ENCODE data around the gene SPDYE2B. TPM values are rescaled to one million over a fixed set of nuclear protein-coding genes. Genes with fewer than 3 reads are reported as not detected.
"Not testable (repeated sequence)": the region's sequence is repeated elsewhere in the genome, so short reads cannot be mapped to it uniquely, and the experiment has no call there.

Gene SPDYE2B, protein sequence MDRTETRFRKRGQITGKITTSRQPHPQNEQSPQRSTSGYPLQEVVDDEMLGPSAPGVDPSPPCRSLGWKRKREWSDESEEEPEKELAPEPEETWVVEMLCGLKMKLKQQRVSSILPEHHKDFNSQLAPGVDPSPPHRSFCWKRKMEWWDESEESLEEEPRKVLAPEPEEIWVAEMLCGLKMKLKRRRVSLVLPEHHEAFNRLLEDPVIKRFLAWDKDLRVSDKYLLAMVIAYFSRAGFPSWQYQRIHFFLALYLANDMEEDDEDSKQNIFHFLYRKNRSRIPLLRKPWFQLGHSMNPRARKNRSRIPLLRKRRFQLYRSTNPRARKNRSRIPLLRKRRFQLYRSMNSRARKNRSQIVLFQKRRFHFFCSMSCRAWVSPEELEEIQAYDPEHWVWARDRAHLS
- total RNA-seq, result not detected in 2 replicates

DNA sequence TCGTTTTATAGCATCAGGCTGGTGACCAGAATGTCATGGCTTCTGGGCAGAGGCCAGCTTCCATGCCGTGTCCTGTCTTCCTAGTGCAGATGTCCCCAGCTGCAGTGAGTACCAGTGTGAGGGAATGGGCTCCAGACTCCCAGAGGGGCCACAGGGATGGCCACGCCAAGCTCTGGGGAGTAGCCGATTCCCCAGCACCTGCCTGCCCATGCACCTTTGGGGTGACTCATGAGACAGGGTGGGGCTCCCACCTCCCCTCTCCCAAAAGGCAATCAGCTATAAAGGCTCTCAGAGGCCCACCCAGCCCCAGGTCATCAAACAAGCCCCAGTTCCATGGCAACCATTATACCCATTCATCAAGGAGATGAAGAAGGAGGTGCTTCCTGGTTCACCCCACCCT, at the start of gene SPDYE2B:
Gene SPDYE2B, plus strand, starts transcription at position 396 of the 400 bp plus-strand sequence. CDS start 2,030 bp downstream, outside the sequence.
- not testable (repeated sequence) for DNase-seq (ENCODE audit: low read depth, low spot score)

DNA sequence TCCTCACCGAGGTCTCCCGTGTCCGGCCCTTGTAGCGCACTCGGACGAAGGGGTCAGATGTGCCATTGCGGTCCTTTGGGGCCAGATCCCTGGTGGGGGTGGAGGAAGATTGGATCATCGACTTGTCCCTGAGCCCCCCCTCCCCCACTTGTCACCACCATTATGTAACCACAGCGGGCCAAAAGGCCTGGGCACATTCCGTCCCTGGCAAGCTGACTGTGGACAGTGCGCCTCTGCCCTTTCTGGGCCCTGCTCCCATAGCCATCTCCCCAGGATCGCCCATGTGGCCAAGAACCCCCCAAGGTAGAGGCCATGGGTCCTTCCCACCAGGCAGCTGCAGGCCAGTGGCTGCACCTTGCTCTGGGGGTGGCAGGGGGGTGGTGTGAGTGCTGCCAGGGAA, 47.8 kb upstream of the SPDYE2B start:
- DNase-seq (ENCODE audit: low read depth, low spot score), result not testable (repeated sequence)

DNA sequence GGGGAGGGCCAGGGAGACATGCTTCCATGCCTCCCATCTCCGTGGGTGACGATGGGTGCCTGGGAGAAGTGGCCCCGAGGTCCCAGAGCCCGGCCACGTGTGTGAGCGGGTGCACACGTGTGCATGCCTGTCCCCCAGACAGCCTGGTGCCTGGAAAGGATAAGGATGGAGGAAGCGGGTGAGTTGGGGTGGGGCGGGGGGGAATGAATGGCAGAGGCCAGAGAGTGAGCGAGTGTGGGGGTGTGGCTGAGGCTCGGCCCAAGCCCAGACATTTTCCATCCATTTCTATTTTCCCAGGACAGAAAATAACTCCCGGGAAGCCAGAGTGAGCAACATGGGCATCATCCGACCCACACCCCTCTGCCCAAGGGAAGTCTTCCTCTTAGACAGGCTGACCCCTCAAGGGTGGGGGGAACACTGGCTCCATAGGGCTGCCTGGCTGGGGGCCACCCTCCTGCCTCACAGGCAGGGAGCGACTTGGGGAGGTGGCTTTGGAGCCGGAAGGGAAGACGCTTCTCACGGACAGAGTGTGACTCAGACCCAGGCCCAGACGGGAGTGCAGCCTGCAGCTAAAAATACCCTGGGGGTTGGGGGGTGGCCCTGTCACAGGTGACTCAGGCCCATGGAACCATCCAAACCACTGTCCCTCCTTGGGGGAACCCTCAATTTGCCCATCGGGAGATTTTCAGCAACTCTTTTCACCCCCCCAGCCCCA, 45.5 kb upstream of the SPDYE2B start:
- not testable (repeated sequence) for DNase-seq (ENCODE audit: low read depth, low spot score)

DNA sequence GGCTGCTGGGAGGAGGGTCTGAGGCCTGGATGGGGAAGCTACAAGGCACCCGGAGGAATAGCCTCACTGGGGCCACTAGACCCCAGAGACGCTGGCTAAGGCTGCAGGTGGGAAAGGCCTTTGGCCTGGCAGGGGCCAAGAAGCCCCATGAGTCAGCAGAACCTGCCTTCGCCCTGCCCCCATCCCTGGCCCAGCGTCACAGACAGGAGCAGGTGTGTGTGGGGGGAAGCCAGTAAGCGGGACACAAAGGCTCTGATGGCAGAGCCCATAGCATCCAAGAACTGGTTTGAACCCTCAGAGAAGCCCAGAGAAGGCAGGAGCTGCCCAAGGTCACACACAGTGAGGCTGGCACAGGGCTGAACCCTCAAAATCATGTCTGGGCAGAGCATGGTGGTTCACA, 43.3 kb upstream of the SPDYE2B start:
- DNase-seq (ENCODE audit: low read depth, low spot score), result not testable (repeated sequence)

DNA sequence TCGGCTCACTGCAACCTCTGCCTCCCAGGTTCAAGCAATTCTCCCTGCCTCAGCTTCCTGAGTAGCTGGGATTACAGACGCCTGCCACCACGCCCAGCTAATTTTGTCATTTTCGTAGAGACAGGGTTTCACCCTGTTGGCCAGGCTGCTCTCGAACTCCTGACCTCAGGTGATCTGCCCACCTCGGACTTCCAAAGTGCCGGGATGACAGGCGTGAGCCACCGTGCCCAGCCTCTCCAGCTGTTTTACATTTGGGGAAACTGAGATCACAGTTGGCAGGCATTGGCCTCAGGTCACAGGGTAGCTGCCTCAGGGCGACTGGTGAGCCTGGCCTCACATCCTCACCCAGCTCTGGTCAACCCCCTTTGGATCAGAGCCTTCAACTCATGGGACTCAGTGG, 40.4 kb upstream of the SPDYE2B start:
- not testable (repeated sequence) for DNase-seq (ENCODE audit: low read depth, low spot score)

DNA sequence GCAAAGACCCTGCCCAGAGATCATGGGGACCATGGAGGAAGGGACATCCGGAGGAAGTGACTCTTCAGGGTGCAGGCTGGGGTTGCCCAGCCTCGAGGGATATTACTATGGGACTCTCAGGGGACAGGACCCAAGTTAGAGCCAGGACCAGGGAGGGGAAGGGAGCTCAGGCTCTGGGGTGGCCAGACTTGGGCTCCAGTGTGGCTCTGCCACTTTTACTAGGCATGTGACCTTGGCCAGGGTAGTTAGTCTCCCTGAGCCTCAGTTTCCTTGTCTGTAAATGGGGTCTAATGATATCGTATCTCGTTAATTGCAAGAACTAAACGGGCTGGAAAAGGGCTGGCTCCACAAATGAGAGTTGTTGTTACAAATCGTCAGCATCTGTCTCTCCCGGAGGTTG, 39.7 kb upstream of the SPDYE2B start:
- DNase-seq (ENCODE audit: low read depth, low spot score), result not testable (repeated sequence)

DNA sequence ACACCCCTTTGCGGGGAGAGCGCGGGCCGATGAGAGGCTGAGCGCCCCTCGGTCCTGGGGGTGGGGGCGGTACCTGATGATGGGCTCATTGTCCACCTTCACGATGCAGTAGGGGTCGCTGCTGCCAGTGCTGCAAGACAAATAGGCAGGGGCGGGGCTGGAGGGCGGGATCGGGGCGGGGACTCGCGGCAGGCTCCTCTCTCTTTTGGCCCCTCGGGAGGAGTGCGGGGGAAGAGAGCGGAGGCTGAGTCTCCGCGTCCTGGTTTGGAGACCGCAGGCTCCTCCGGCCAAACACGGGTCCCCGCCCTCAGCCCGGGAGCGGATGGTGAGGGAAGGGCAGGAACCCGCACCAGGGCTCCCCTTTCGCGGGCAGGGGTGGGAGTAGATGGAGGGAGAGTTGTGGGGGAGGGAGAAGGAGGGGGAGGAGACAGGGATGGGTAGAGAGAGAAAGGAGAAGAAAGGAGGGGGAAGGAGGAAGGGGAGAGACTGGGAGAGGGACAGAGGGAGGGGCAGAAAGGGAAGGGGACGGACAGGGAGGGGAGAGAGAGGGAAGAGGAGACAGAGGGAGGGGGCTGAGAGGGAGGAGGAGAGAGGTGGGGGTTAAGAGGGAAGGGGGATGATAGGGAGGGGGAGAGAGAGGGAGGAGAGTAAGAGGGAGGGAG, 39.0 kb upstream of the SPDYE2B start:
- DNase-seq (ENCODE audit: low read depth, low spot score), result not testable (repeated sequence)

DNA sequence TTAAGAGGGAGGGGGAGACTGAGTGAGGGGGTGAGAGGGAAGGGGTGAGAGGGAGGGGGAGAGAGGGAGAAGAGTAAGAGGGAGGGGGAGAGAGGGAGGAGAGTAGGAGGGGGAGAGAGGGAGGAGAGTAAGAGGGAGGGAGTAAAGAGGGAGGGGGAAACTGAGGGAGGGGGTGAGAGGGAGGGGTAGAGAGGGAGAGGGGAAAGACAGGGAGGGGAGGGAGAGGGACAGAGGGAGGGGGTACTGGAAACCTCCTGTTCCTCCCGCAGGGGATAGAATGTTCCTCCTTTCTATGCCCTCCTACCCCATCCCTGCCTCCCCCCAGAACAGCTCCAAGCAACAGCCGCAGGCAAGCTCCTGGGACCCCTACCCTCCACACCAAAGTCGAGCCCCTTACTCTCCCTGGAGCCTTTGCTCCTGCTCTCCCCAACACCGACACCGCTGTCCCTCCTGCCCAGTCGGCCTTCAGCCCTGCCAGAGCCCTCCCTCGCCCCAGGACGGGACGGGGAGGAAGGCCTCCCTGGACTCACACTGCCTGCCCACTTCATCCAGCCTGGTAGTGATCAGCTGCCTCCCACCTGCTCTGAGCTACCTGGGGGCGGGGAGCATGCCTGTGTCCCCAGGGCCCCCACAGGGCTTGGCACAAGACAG, 38.3 kb upstream of the SPDYE2B start:
- not testable (repeated sequence) for DNase-seq (ENCODE audit: low read depth, low spot score)

DNA sequence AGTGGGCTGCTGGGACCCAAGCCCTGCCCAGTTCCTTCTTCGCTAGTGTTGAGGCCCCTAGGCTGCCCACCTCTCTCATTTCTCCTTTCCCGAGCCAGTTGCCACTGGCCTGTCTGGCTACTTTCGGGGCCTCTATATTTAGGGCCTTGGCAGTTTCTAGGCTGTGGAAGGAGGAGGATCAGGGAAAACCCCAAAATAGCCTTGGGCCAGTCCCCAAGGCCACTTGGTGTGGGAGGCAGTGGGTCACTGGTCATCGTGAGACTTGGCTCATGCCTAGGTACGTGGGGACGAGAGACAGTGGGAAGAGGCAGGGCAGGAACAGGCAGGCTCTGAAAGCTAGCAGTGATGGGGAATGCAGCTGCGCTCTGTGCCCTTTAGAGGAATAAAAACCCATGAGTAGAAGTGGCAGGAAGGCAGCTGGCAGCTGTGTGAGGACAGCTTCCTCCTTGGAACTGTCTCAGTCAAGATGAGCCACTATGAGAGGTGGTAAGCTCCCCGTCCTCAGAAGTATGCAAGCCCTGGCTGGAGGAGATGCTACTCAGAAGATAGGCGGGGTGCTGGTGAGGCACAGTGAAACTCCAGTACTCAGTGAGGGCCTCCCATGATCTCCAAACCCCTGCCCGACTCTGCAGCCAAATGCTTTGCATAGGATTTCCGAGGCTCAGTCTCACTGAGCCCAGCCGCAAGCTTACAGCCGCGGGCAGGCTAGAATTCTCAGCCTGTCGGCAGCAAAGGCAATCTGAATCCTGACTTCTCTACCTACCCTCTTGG, 36.4 kb upstream of the SPDYE2B start:
- not testable (repeated sequence) for DNase-seq (ENCODE audit: low read depth, low spot score)

DNA sequence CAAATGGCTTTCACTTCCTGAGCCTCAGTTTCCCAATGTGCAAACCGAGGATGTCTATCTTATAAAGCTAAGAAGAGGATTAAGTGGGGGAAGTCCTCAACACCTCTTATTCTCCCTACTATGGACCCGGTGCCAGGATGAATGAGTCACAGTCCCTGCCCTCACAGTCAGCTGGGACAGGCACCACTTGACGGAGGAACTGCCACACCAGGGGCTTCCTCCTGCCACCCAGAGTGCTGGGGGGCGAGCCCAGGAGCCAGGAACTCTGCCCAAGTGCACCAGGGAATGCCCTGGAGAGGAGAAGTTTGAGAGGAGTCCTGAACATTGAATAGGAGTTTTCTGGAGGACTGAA, 35.8 kb upstream of the SPDYE2B start:
- not testable (repeated sequence) for DNase-seq (ENCODE audit: low read depth, low spot score)

DNA sequence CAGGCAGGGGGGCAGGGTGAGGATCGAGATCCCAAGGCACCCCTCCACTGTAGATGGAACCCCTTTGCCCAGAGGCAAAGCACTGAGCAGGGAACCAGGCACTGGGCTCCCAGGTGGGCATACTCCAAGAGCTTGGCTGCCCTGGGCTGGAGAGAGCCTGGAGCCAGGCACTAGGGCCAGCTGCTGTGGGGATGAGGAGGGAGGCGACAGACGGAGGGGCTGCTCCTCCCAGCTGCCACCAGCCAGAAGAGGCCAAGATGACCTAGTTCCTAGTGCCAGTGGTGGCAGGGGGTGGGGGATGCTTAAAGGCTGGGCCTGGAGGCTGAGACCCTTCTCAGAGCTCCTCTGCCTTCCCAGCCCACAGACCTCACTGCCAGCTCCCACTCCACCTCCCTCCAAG, 35.2 kb upstream of the SPDYE2B start:
- not testable (repeated sequence) for DNase-seq (ENCODE audit: low read depth, low spot score)

DNA sequence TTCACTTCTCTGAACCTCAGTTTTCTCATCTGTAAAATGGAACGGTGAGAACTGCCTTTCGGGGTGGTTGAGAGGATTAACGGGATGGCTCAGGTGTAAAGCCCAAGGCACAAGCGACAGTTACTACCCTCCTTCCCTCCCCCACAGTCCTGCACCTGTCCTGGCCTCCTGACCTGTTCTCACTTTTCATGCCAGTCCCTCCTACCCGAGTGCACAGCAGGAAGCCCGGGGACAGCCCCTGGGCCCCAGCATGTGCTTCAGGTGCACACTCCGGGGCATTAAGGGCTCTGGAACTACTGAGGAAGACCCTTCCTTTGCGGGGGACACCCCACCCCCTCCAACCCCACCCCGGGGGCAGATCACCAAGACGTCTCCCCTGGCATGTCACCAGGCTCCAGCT, 34.2 kb upstream of the SPDYE2B start:
- DNase-seq (ENCODE audit: low read depth, low spot score), result not testable (repeated sequence)

DNA sequence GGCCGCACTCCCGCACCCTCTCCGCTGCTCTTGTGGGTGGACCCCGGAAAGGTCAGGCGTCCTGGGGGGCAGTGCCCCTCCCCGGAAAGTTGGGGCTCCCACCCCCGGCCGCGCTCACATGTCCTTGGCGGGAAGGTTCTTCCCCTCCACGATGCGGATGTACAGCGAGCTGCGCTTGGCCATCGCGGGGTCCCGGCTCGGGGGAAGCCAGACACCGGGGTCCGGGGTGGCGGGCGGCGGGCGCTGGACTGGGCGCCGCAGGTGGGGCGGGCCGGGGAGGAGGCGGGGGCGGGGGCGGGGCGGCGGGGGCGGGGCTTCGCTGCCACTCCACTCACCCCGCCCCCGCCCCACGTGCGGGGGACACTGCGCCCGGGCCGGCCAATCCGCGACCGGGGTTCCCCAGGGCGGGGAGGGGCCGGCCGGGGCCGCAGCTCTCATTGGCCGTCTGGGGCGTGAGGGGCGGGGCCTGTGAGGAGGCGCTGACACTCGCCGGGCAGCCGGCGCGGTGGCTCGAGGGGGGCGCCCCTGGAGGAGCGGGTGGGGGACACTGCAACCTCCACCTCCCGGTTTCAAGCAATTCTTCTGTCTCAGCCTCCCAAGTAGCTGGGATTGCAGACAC, 33.5 kb upstream of the SPDYE2B start, which contains the start of gene RASA4:
Gene RASA4, minus strand, starts transcription at position 250 of the 619 bp plus-strand sequence. Its CDS starts 67 bp downstream, at position 183.
- DNase-seq (ENCODE audit: low read depth, low spot score), result not testable (repeated sequence)

DNA sequence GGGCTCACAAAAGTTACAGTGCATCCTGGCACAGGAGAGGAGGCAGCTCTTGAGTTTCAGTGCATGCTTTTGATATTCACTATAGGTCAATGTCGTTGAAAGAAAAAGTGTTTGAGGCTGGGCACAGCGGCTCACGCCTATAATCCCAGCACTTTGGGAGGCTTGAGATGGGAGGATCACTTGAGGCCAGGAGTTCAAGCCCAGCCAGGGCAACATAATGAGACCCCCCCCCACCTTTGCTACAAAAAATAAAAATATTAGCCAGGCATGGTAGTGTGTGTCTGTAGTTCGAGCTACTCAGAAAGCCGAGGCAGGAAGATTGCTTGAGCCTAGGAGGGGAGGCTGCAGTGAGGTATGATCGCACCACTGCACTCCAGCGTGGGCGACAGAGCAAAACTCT, 32.0 kb upstream of the SPDYE2B start:
- not testable (repeated sequence) for DNase-seq (ENCODE audit: low read depth, low spot score)

DNA sequence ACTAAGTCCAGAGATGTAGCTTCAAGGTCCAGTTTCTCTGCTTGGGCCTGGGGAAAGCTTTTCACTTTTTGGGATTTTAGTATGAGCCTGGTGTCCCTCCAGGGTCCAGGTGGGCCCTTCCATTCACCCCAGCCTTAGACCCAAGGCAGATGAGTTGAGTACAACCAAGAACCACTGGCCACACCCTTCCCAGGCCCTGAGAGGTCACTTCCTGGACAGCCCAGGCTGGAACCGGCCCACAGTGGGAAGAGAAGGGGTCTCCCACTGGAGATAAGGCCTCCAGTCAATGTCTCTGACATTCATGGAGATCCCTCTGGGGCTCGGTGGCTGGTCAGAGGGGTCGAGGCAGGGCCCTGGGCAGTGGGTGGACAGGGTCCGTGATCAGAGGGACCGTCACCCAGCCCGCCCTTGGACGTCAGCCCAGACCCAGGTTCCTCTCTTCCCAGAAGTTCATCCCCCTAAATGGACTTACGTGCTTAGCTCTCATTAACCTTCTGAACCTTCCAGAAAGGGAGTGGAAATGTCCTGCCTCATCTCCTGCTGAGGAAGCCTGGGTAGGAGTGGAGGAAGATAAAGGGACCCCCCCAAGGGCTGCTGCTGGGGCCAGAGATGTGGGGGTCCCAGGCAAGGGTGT, 22.7 kb upstream of the SPDYE2B start:
- DNase-seq (ENCODE audit: low read depth, low spot score), result not testable (repeated sequence)

DNA sequence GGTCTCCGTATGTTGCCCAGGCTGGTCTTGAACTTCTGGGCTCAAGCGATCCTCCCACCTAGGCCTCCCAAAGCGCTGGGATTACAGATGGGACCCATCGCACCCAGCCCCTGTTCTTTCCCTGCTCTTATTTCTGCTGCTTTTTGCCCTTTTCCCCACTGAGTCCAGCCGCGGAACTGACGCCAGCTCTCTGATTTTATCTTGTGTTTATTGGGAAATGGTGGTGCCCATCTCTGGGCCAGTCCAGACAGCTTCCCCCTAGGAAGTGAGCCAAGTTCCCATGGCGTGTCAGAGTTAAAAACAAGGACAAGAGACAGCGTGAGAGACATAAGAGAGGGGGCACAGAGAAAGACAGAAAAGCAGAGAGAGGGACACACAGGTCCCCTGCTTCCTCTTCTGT, 19.5 kb upstream of the SPDYE2B start:
- not testable (repeated sequence) for DNase-seq (ENCODE audit: low read depth, low spot score)

DNA sequence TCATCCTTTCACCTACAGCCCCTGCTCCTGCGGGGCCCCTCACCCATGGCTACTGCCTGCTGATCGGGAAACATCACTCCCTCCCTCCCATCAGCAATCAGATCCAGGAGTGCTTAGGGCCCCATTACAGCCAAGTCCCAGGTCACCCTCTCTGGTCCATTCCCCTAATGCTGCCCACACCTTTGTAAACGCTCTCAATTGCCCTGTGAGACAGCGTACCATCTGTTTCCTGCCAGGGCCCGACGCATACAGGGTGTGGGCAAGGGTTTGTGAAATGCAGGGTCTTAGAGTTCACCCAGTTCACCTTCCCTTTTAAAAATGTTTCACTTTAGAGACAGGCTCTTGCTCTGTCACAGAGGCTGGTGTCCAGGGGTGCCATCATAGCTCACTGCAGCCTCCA, 15.8 kb upstream of the SPDYE2B start:
- not testable (repeated sequence) for DNase-seq (ENCODE audit: low read depth, low spot score)

DNA sequence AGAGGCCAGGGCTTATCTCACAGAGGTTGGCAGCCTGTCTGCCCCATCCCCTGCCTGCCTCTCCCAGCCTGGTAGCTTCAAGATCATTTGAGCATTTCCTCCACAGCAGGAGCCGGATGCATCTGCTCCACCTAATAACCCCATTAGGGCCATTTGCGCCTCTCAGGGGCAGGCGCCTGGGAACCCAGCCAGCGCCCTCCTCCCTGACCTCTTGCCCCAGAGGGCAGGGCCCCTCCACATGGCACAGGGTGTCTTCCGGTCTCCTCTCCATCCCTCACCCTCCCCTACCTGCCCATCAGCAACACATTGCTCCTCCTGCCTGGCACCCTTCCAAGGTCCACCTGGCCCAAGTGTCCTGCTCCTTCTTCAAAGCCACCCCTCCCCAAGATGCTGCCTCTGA, 14.8 kb upstream of the SPDYE2B start:
- DNase-seq (ENCODE audit: low read depth, low spot score), result not testable (repeated sequence)

DNA sequence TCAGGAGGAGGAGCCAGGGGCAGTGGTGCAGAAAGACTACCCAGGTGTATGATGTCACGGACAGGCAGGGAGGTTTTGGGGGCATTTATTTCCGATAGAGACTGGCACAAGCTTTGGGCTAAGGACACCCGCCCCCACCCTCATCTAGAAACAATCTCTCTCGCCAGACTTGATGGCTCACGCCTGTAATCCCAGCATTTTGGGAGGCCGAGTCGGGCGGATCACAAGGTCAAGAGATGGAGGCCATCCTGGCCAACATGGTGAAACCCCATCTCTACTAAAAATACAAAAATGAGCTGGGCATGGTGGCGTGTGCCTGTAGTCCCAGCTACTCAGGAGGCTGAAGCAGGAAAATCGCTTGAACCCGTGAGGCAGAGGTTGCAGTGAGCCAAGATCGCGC, 13.2 kb upstream of the SPDYE2B start:
- not testable (repeated sequence) for DNase-seq (ENCODE audit: low read depth, low spot score)

DNA sequence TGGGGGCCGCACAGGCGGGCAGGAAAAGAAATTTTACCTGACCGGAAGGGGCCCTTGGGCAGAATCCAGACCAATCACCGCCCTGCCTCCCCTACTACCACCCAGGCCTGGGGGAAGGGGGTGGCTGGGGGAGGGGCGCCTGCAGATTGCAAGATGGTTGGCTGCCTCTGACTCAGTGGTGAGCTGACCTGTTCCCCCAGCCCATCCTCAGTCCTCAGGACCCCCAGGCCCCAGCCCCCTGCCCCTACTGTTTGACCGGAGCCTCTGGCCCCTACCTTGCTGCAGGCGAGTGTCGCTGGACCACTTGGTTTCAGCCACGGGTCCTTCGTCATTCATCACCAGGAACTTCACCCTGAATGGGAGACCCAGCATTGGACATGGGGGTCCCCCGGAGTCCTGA, 11.3 kb upstream of the SPDYE2B start:
- not testable (repeated sequence) for DNase-seq (ENCODE audit: low read depth, low spot score)

All from pulmonary artery endothelial cell (primary cell).